ENCODE data around the gene ENG. TPM values are rescaled to one million over a fixed set of nuclear protein-coding genes. Genes with fewer than 3 reads are reported as not detected.

ENG gene
- total RNA-seq, 2 donors from 2014 or later, result 24.3 to 336 TPM

DNA sequence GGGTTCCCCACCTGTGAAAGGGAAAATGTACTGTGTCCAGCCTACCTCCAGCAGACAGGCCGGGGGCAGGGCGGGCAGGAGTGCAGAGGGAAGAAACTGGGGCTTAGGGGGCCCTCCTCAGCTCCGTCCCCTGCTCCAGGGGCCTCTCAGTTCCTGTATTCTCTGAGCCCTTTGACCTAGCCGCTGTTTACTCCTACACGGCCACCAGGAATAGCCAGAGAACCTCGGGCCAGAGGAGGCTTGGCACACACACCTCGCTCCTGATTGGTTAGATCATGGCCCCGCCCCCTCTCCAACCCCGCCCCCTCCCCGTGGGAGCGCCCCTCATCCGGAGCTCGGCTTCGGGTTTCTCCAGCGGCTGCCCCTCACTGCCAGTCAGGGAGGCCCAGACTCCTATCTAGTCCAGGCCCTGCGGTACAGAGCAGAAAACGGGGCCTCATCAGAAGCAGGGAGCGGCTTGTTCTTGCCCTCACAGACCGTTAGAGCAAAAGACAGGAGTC lies 42.8 kb upstream of the ENG start:
- H3K27ac ChIP-seq, result peak overlapping the region; percentile 80 to 82
- H3K4me3 ChIP-seq, result peak overlapping the region in 1 of 2 donors; percentile 2
- no peaks in the 10 kb centered on the region for H3K9me3 ChIP-seq
- intact Hi-C loops (cut with DNase I), result loop anchor here (1.0 kb wide), 1 partner anchor 20 kb away; the partner anchor contains the start of gene AK1
- H3K4me1 ChIP-seq (replicated peaks), result no peaks in the 10 kb centered on the region
- H3K36me3 ChIP-seq, result peaks cover 8 to 21% of the 10 kb centered on the region in 2 donors
- DNase-seq (ENCODE audit: low spot score), result no peak
- WGBS, result 18% methylated on average over 19 of the region's 19 CpGs
- no peaks in the 10 kb centered on the region for H3K27me3 ChIP-seq (replicated peaks; ENCODE audit: insufficient read depth)
- no peak for TF ChIP-seq POLR2AphosphoS5 (IDR thresholded peaks at IDR 0.05)
- TF ChIP-seq, protein P1, sequence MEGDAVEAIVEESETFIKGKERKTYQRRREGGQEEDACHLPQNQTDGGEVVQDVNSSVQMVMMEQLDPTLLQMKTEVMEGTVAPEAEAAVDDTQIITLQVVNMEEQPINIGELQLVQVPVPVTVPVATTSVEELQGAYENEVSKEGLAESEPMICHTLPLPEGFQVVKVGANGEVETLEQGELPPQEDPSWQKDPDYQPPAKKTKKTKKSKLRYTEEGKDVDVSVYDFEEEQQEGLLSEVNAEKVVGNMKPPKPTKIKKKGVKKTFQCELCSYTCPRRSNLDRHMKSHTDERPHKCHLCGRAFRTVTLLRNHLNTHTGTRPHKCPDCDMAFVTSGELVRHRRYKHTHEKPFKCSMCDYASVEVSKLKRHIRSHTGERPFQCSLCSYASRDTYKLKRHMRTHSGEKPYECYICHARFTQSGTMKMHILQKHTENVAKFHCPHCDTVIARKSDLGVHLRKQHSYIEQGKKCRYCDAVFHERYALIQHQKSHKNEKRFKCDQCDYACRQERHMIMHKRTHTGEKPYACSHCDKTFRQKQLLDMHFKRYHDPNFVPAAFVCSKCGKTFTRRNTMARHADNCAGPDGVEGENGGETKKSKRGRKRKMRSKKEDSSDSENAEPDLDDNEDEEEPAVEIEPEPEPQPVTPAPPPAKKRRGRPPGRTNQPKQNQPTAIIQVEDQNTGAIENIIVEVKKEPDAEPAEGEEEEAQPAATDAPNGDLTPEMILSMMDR (IDR thresholded peaks at IDR 0.05), result no peak
- TF ChIP-seq POLR2A (IDR thresholded peaks at IDR 0.05), result no peak

DNA sequence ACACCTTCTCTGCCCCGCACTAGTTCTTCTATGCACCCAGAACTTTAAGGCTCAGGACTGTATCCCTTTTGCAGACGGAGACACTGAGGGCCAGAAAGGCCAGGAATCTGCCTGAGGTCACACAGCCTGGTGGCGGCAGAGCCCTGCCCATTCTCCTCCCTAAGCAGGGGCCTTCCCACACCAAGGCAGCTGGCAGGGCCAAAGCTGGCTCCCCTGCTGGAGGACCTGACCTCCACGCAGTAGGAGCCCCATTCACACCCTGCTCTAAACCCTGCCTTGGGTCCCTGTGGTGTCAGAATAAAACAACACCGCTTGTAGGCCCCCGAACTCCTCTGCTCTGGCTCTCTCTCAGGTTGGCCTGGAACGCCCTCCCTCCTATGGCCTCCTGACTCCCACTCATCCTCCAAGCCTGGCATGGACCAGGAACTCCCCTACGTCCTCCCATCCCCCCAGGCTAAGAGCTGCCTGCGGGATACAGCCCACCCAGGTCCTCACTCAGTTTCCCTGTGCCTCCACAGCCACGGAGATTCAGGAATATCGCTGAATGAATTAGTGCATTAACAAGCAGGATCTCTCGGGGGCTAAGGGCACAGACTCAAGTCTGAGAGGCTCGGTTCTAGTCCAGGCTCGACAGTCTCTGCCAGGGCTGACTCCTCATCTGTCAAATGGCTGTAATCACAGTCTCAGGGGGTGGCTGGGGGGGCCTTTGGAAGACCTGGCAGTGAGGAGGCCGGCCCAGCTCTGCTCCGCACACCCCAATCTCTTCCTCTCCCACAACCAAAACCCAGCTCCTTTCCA lies 42.1 kb upstream of the ENG start:
- 61% methylated on average over 16 of the region's 16 CpGs for WGBS
- DNase-seq (ENCODE audit: low spot score), result no peak
- Histone ChIP-seq H3K4me1 (replicated peaks) (no peaks in the 10 kb centered on the region), H3K27me3 (replicated peaks; ENCODE audit: insufficient read depth) (no peaks in the 10 kb centered on the region), H3K36me3 (peaks cover 8 to 21% of the 10 kb centered on the region in 2 donors), H3K27ac (peak overlapping the region; percentile 80 to 82), H3K4me3 (no peak overlapping the region), H3K9me3 (no peaks in the 10 kb centered on the region)
- TF ChIP-seq, protein P1 (IDR thresholded peaks at IDR 0.05), result no peak
- no peak for TF ChIP-seq POLR2A (IDR thresholded peaks at IDR 0.05)
- TF ChIP-seq POLR2AphosphoS5 (IDR thresholded peaks at IDR 0.05), result no peak
- intact Hi-C loops (cut with DNase I), result loop anchor here (1.0 kb wide), 1 partner anchor 19 kb away; the partner anchor contains the start of gene AK1

DNA sequence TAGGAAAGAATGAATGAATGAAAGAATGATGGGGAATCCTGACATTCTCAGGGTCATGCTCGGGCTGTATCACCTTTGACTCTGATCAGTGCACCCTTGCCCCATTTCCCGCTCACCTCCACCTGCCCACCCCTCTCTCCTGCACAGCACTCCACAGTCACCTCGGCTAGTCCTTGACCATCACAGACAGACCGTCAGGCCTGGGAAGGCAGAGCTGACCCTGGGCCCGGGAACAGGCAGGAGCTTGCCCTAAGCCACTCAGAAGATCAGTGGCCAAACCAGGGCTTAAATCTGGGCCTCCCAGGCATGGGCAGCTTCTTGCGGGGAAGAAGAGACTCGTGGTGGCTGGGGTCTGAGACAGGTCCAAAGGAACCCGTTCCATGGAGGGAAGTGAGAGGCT lies 41.4 kb upstream of the ENG start:
- Histone ChIP-seq H3K4me1 (replicated peaks) (no peaks in the 10 kb centered on the region), H3K9me3 (no peaks in the 10 kb centered on the region), H3K27ac (no peak overlapping the region), H3K4me3 (no peak overlapping the region), H3K36me3 (peaks cover 8 to 21% of the 10 kb centered on the region in 2 donors), H3K27me3 (replicated peaks; ENCODE audit: insufficient read depth) (no peaks in the 10 kb centered on the region)
- 95% methylated on average over 8 of the region's 8 CpGs for WGBS
- intact Hi-C loops (cut with DNase I), result no loop called here
- TF ChIP-seq, protein P1 (IDR thresholded peaks at IDR 0.05), result no peak
- no peak for TF ChIP-seq POLR2AphosphoS5 (IDR thresholded peaks at IDR 0.05)
- TF ChIP-seq POLR2A (IDR thresholded peaks at IDR 0.05), result no peak
- no peak for DNase-seq (ENCODE audit: low spot score)

DNA sequence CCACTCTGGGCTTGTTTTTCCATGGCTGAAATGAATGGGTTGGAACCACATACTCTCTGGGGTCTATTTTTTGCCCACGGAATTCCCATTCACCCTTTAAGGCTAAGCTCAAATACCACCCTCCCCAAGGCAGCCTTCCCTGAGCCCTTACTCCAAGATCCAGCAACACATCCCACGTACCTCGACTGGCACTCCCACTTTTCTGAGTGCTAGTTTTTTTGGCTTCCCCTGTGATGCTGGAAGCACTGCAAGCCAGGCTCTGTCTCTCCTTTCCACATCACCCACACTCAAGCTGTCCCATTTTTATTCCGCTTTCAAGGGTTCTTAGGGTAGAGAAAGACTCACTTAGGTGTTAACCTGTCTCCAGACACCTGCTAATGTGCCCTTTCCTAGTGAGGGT lies 38.9 kb upstream of the ENG start:
- Histone ChIP-seq H3K27ac (no peak overlapping the region), H3K4me3 (no peak overlapping the region), H3K4me1 (replicated peaks) (no peaks in the 10 kb centered on the region), H3K9me3 (no peaks in the 10 kb centered on the region), H3K36me3 (peaks cover 8 to 21% of the 10 kb centered on the region in 2 donors), H3K27me3 (replicated peaks; ENCODE audit: insufficient read depth) (no peaks in the 10 kb centered on the region)
- no peak for DNase-seq (ENCODE audit: low spot score)
- intact Hi-C loops (cut with DNase I), result no loop called here
- WGBS, result 94% methylated on average over 4 of the region's 4 CpGs
- TF ChIP-seq POLR2AphosphoS5 (IDR thresholded peaks at IDR 0.05) (no peak), POLR2A (IDR thresholded peaks at IDR 0.05) (no peak)
- TF ChIP-seq, protein P1 (IDR thresholded peaks at IDR 0.05), result no peak
